ENCODE data around the gene SEL1L2.

DNA sequence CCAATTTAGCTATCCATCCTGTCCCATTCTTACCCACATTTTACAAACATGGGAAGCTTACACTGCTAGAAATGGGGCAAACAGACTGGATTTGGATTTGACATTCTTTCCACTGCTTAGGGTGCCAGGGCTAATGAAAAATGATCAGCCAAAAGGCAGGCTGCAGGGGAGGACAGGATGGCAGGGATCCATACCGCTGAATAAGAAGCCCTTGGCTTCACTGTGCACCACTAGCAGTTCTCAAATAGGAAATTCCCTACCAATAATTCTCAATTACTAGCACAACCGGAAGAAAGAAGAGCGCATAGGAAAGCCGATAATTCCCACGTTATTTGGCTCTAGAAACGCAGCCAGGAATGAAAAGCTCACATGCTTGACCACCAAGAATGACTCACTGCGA lies 132.5 kb downstream of the SEL1L2 start:
- TF ChIP-seq, protein P1, sequence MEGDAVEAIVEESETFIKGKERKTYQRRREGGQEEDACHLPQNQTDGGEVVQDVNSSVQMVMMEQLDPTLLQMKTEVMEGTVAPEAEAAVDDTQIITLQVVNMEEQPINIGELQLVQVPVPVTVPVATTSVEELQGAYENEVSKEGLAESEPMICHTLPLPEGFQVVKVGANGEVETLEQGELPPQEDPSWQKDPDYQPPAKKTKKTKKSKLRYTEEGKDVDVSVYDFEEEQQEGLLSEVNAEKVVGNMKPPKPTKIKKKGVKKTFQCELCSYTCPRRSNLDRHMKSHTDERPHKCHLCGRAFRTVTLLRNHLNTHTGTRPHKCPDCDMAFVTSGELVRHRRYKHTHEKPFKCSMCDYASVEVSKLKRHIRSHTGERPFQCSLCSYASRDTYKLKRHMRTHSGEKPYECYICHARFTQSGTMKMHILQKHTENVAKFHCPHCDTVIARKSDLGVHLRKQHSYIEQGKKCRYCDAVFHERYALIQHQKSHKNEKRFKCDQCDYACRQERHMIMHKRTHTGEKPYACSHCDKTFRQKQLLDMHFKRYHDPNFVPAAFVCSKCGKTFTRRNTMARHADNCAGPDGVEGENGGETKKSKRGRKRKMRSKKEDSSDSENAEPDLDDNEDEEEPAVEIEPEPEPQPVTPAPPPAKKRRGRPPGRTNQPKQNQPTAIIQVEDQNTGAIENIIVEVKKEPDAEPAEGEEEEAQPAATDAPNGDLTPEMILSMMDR (IDR thresholded peaks at IDR 0.05) = no peak
- TF ChIP-seq POLR2A (IDR thresholded peaks at IDR 0.05) (no peak), POLR2AphosphoS5 (IDR thresholded peaks at IDR 0.05) (no peak)
